NCI-H187 treated with DMSO at 0.1 percent for 48 hours (cell line): ENCODE results near the gene ERC1.

ENCODE experiments used
- DNase-seq: peaks from one replicate; lab custom pipeline; 2025; lab: John Stamatoyannopoulos, UW

The ERC1 gene

GRCh38 chr12:1493781-1494565 is 502.9 kb downstream of the ERC1 start:
- DNase-seq: no peak

GRCh38 chr12:1494856-1495255 is 503.8 kb downstream of the ERC1 start:
- DNase-seq: no peak

- DNase-seq: no peak
Measured at GRCh38 chr12:1496162-1496900, 505.3 kb downstream of the ERC1 start.

- DNase-seq: no peak
Measured at GRCh38 chr12:1497161-1497560, 506.1 kb downstream of the ERC1 start.

GRCh38 chr12:1498199-1498740 is 507.2 kb downstream of the ERC1 start:
- DNase-seq: no peak

GRCh38 chr12:1499351-1499750 is 508.3 kb downstream of the ERC1 start:
- DNase-seq: no peak

GRCh38 chr12:1500095-1500801 is 509.2 kb downstream of the ERC1 start:
- no peak for DNase-seq

GRCh38 chr12:1501001-1501400 is 510.0 kb downstream of the ERC1 start:
- DNase-seq: no peak

GRCh38 chr12:1501695-1502378 is 510.8 kb downstream of the ERC1 start:
- DNase-seq: no peak

GRCh38 chr12:1502379-1502720 is 511.3 kb downstream of the ERC1 start:
- no peak for DNase-seq

- no peak for DNase-seq
Measured at GRCh38 chr12:1502831-1503230, 511.8 kb downstream of the ERC1 start.

- no peak for DNase-seq
Measured at GRCh38 chr12:1503281-1503711, 512.3 kb downstream of the ERC1 start.

GRCh38 chr12:1504304-1504894 is 513.4 kb downstream of the ERC1 start:
- no peak for DNase-seq

- DNase-seq: no peak
Measured at GRCh38 chr12:1504895-1505311, 513.9 kb downstream of the ERC1 start.

- DNase-seq: no peak
Measured at GRCh38 chr12:1505576-1505975, 514.6 kb downstream of the ERC1 start.

GRCh38 chr12:1507308-1507707 is 516.3 kb downstream of the ERC1 start:
- no peak for DNase-seq

GRCh38 chr12:1509413-1510052 is 518.5 kb downstream of the ERC1 start:
- DNase-seq: no peak

GRCh38 chr12:1510056-1510812 is 519.2 kb downstream of the ERC1 start:
- DNase-seq: no peak

- no peak for DNase-seq
Measured at GRCh38 chr12:1515010-1515409, 524.0 kb downstream of the ERC1 start.

GRCh38 chr12:1515428-1515827 is 524.4 kb downstream of the ERC1 start:
- DNase-seq: no peak
